GM12878 (cell line): ENCODE measurements around the gene TRIM69. TPM values are rescaled to one million over a fixed set of nuclear protein-coding genes. Genes with fewer than 3 reads are reported as not detected.
A peak's percentile ranks its signal among the peaks of the same experiment; 100 is the strongest.

Experiments used
- CHD2 ChIP-seq: IDR thresholded peaks from 2 replicates; pipeline ENCODE4 v1.6.1; 2011; ENCODE audit warnings: low read depth, low read length, improper control_type of control experiment, borderline replicate concordance
- E2F4 ChIP-seq: IDR thresholded peaks from 2 replicates; pipeline ENCODE4 v1.6.1; 2012; ENCODE audit warnings: low read depth, low read length, improper control_type of control experiment
- ETV6 ChIP-seq, 2 experiments: fragments of 450-650 bp in 1 of 2; IDR thresholded peaks in 1 of 2; conservative IDR thresholded peaks in 1 of 2; 2 replicates each; pipeline ENCODE4 v1.6.1; 2014; ENCODE audit warnings: antibody characterized with exemption in 1 of 2, borderline replicate concordance in 1 of 2, low read depth in 1 of 2, mild to moderate bottlenecking in 1 of 2, moderate library complexity in 1 of 2
- IRF4 ChIP-seq: IDR thresholded peaks from 2 replicates; pipeline ENCODE4 v1.6.1; 2011; ENCODE audit warnings: low read depth, low read length
- JUNB ChIP-seq: IDR thresholded peaks from 2 replicates; pipeline ENCODE4 v1.6.1; 2016; ENCODE audit warnings: antibody characterized with exemption, mild to moderate bottlenecking
- KLF5 ChIP-seq: fragments of 450-650 bp; IDR thresholded peaks from 2 replicates; pipeline ENCODE4 v1.6.1; 2014; ENCODE audit warnings: mild to moderate bottlenecking; ENCODE audit not compliant: partially characterized antibody
- MTA3 ChIP-seq: IDR thresholded peaks from 2 replicates; pipeline ENCODE4 v1.6.1; 2012; ENCODE audit warnings: low read length, inconsistent platforms, borderline replicate concordance
- NBN ChIP-seq: fragments of 450-650 bp; IDR thresholded peaks from 2 replicates; pipeline ENCODE4 v1.6.1; 2016
- NFXL1 ChIP-seq: fragments of 450-650 bp; IDR thresholded peaks from 2 replicates; pipeline ENCODE4 v1.6.1; 2017; ENCODE audit warnings: antibody characterized with exemption, mild to moderate bottlenecking, borderline replicate concordance
- NFYA ChIP-seq: IDR thresholded peaks from 2 replicates; pipeline ENCODE4 v1.6.1; 2011; ENCODE audit warnings: low read depth, mild to moderate bottlenecking, low read length, improper control_type of control experiment, borderline replicate concordance
- NKRF ChIP-seq: fragments of 450-650 bp; conservative IDR thresholded peaks from 2 replicates; pipeline ENCODE4 v1.6.1; 2017; ENCODE audit warnings: mild to moderate bottlenecking, moderate library complexity
- PKNOX1 ChIP-seq: fragments of 450-650 bp; IDR thresholded peaks from 2 replicates; pipeline ENCODE4 v1.6.1; 2016; ENCODE audit warnings: mild to moderate bottlenecking
- POLR2AphosphoS5 ChIP-seq: IDR thresholded peaks from 2 replicates; pipeline ENCODE4 v1.6.1; 2011; ENCODE audit warnings: mild to moderate bottlenecking, low read length, inconsistent platforms
- RBBP5 ChIP-seq: fragments of 200-600 bp; sonication (generic); conservative IDR thresholded peaks from 2 replicates; pipeline ENCODE4 v1.6.1; 2016
- RELA ChIP-seq: fragments of 450-650 bp; IDR thresholded peaks from 2 replicates; pipeline ENCODE4 v1.8.0; 2014; ENCODE audit warnings: borderline replicate concordance; ENCODE audit not compliant: partially characterized antibody
- REST ChIP-seq: IDR thresholded peaks from 2 replicates; pipeline ENCODE4 v1.6.1; 2012; ENCODE audit warnings: mild to moderate bottlenecking, low read depth, low read length
- SMAD5 ChIP-seq: IDR thresholded peaks from 2 replicates; pipeline ENCODE4 v1.6.1; 2016; ENCODE audit warnings: antibody characterized with exemption, low read depth
- ZNF687 ChIP-seq: fragments of 450-650 bp; IDR thresholded peaks from 2 replicates; pipeline ENCODE4 v1.6.1; 2017; ENCODE audit warnings: mild to moderate bottlenecking, moderate library complexity
- polyA plus RNA-seq, 11 experiments: library from polyadenylated mRNA; depleted of rRNA in 4 of 11; unstranded in 6 of 11; stranded (reverse) in 5 of 11; fragments of >200 nt; fragmentation: Nextera tagmentation in 4 of 11; fragmentation: Illumina TruSeq in 1 of 11; extraction: Ambion mirVana in 4 of 11; extraction: Trizol in 1 of 11; gene quantifications; 1 replicate in 1 of 11; 2 replicates in 10 of 11; pipeline versions ENCODE4 v1.2.1 to v1.2.3, GENCODE V29; 2011 to 2016; ENCODE audit warnings: inconsistent platforms in 2 of 11, missing spikeins in 2 of 11, low read depth in 1 of 11
- total RNA-seq, 4 experiments: library from RNA; depleted of rRNA in 3 of 4; stranded (reverse); fragments of >200 nt in 3 of 4; fragmentation: Illumina TruSeq in 1 of 4; extraction: Trizol in 1 of 4; gene quantifications; 2 replicates each; pipeline versions ENCODE4 v1.2.1 to v1.2.3, GENCODE V29; 2013 to 2021

TRIM69 gene
- total and polyA plus RNA-seq, 10 of the 15 experiments (the other 5 are each of a cell fraction or from before 2014, with no cell fraction given), result 11.2 to 52.7 (median 37.8) TPM

- TF ChIP-seq PKNOX1 (peak; percentile 54; the same call in 1 of the 2 replicates), CHD2 (peak; percentile 93), KLF5 (peak; percentile 78), E2F4 (peak; percentile 62), NKRF (no peak; the same call in 1 of the 2 replicates), NBN (peak; percentile 95), SMAD5 (peak; percentile 100), IRF4 (peak; percentile 73; the same call in 1 of the 2 replicates), ZNF687 (peak; percentile 95), RELA (peak; percentile 99), NFXL1 (no peak), MTA3 (no peak; the same call in 1 of the 2 replicates), JUNB (no peak), NFYA (peak; percentile 31; the same call in 1 of the 2 replicates), POLR2AphosphoS5 (peak; percentile 100), REST (peak; percentile 61), ETV6 (conservative IDR thresholded peaks at IDR 0.05 in 1 of 2, IDR thresholded peaks at IDR 0.05 in 1 of 2; ENCODE audit: borderline replicate concordance in 1 of 2, low read depth in 1 of 2) (no peak), RBBP5 (no peak)
These were observed 25.1 kb upstream of the TRIM69 start, which contains the start of the genes B2M and PATL2 (continued) for GRCh38 chr15:44711096-44711742.
